Subcutaneous adipose tissue (tissue), 4 donors: ENCODE data around the gene CNTNAP2. TPM values are rescaled to one million over a fixed set of nuclear protein-coding genes. Genes with fewer than 3 reads are reported as not detected.

Source experiments
- CTCF ChIP-seq: fragments of 450-650 bp; IDR thresholded peaks from one replicate; pipeline ENCODE4 v1.5.1; 2016; ENCODE audit warnings: low read depth, mild to moderate bottlenecking, control low read depth, antibody characterized with exemption, moderate library complexity
- total RNA-seq, 4 donors: library from RNA; depleted of rRNA; stranded (reverse); fragments of >200 nt; gene quantifications; one replicate each; pipeline ENCODE4 v1.1.0, GENCODE V29; 2016

Gene CNTNAP2
- total RNA-seq, 4 donors from 2014 or later: not detected

GRCh38 chr7:148299350-148300276 is 2183.0 kb downstream of the CNTNAP2 start:
- no peak for TF ChIP-seq CTCF

- no peak for TF ChIP-seq CTCF
Measured at GRCh38 chr7:148303295-148304082, 2186.9 kb downstream of the CNTNAP2 start.

GRCh38 chr7:148304083-148304335 is 2187.4 kb downstream of the CNTNAP2 start:
- TF ChIP-seq CTCF: no peak

GRCh38 chr7:148304456-148304855 is 2187.9 kb downstream of the CNTNAP2 start:
- no peak for TF ChIP-seq CTCF

- no peak for TF ChIP-seq CTCF
Measured at GRCh38 chr7:148306759-148307158, 2190.2 kb downstream of the CNTNAP2 start.

GRCh38 chr7:148318102-148318811 is 2201.7 kb downstream of the CNTNAP2 start:
- no peak for TF ChIP-seq CTCF

- no peak for TF ChIP-seq CTCF
Measured at GRCh38 chr7:148318838-148319237, 2202.2 kb downstream of the CNTNAP2 start.
